GM12878 (cell line): Measurements from ENCODE around the gene BUB1. TPM values are rescaled to one million over a fixed set of nuclear protein-coding genes. Genes with fewer than 3 reads are reported as not detected.

ENCODE experiments used
- ATAC-seq: fragments of 200-7000 bp; cut with Tn5 transposase; 3 replicates; pipeline ENCODE4 v1.9.1; 2020; ENCODE audit warnings: mild to moderate bottlenecking, moderate library complexity
- BruUV-seq: library from RNA; stranded (reverse); fragments of 400-500 nt; replicated peaks from 2 replicates; lab custom pipeline; 2021; lab: Mats Ljungman, UMichigan
- CTCF ChIA-PET: fragments of 300-600 bp; sonication (Branson Sonifier 250); formaldehyde crosslinking; extraction: SDS; loops from one replicate; lab custom pipeline; 2021; ENCODE audit warnings: inconsistent platforms; lab: Yijun Ruan, JAX
- POLR2A ChIA-PET: fragments of 350-600 bp; formaldehyde crosslinking; extraction: SDS; loops from one replicate; lab custom pipeline; 2021; ENCODE audit warnings: inconsistent platforms; lab: Charles Lee
- RAD21 ChIA-PET: fragments of 300-600 bp; sonication (Branson Sonifier 250); formaldehyde crosslinking; loops from one replicate; lab custom pipeline; 2023; ENCODE audit warnings: antibody characterized with exemption; ENCODE audit not compliant: unreplicated experiment; lab: Charles Lee
- SMC1A ChIA-PET: fragments of 300-600 bp; sonication (Branson Sonifier 250); formaldehyde crosslinking; loops from one replicate; lab custom pipeline; 2023; ENCODE audit not compliant: unreplicated experiment, uncharacterized antibody; lab: Charles Lee
- DNase-seq: peaks from one replicate; pipeline ENCODE4 v3.0.0-alpha.2; 2011; ENCODE audit warnings: low read depth, low spot score
- FAIRE-seq: peaks from 3 replicates; lab custom pipeline; 2011; peaks lifted over from hg19 to GRCh38; lab: Jason Lieb, UNC
- H2AFZ ChIP-seq: 2 replicates; pipeline ENCODE4 v1.6.0; 2011; ENCODE audit warnings: low read depth, low read length, control low read depth; ENCODE audit not compliant: control insufficient read depth
- H3K27ac ChIP-seq: 2 replicates; pipeline ENCODE4 v1.5.1; 2011; ENCODE audit warnings: control low read depth; ENCODE audit not compliant: control insufficient read depth, insufficient read depth
- H3K27me3 ChIP-seq, 2 experiments: replicated peaks in 1 of 2; 2 replicates each; pipeline versions ENCODE4 v1.6.0 to v1.6.1; 2011; ENCODE audit warnings: low read length in 1 of 2; ENCODE audit not compliant: control insufficient read depth in 2 of 2, insufficient read depth in 2 of 2
- H3K36me3 ChIP-seq, 2 experiments: 2 replicates each; pipeline ENCODE4 v1.5.1; 2011; ENCODE audit warnings: low read length in 1 of 2; ENCODE audit not compliant: control insufficient read depth in 2 of 2, insufficient read depth in 2 of 2
- H3K4me1 ChIP-seq: 2 replicates; pipeline ENCODE4 v1.6.1; 2011; ENCODE audit warnings: mild to moderate bottlenecking, low read length, moderate library complexity, mixed read lengths; ENCODE audit not compliant: control insufficient read depth, insufficient read depth
- H3K4me2 ChIP-seq: 2 replicates; pipeline ENCODE4 v1.6.0; 2011; ENCODE audit warnings: control low read depth; ENCODE audit not compliant: control insufficient read depth, insufficient read depth
- H3K4me3 ChIP-seq: fragments of 200-600 bp; sonication (generic); 2 replicates; pipeline ENCODE4 v1.5.1; 2016
- H3K79me2 ChIP-seq: 2 replicates; pipeline ENCODE4 v1.6.0; 2011; ENCODE audit warnings: low read length; ENCODE audit not compliant: control insufficient read depth, insufficient read depth
- H3K9ac ChIP-seq: 2 replicates; pipeline ENCODE4 v1.8.0; 2011; ENCODE audit warnings: low read length, control low read depth, mixed read lengths; ENCODE audit not compliant: control insufficient read depth, insufficient read depth
- H3K9me3 ChIP-seq: replicated peaks from 3 replicates; pipeline ENCODE4 v1.5.1; 2011; ENCODE audit warnings: mild to moderate bottlenecking, low read length; ENCODE audit not compliant: control insufficient read depth, insufficient read depth
- H4K20me1 ChIP-seq: 2 replicates; pipeline ENCODE4 v1.6.0; 2011; ENCODE audit not compliant: control insufficient read depth, insufficient read depth
- CEBPZ ChIP-seq: fragments of 150-350 bp; IDR thresholded peaks from 2 replicates; pipeline ENCODE4 v1.6.1; 2016; ENCODE audit warnings: low read depth, low read length
- CHD2 ChIP-seq: IDR thresholded peaks from 2 replicates; pipeline ENCODE4 v1.6.1; 2011; ENCODE audit warnings: low read depth, low read length, improper control_type of control experiment, borderline replicate concordance
- CTCF ChIP-seq, 3 experiments: IDR thresholded peaks in 2 of 3; conservative IDR thresholded peaks in 1 of 3; 2 replicates each; pipeline ENCODE4 v1.5.1; 2011; ENCODE audit warnings: low read depth in 3 of 3, low read length in 3 of 3, mild to moderate bottlenecking in 3 of 3, control low read depth in 2 of 3, moderate library complexity in 2 of 3, inconsistent platforms in 1 of 3, mixed read lengths in 1 of 3; ENCODE audit not compliant: control insufficient read depth in 2 of 3, insufficient read depth in 1 of 3; ENCODE audit errors: extremely low read depth in 1 of 3
- MAX ChIP-seq: IDR thresholded peaks from 2 replicates; pipeline ENCODE4 v1.6.1; 2012; ENCODE audit warnings: low read depth, low read length, improper control_type of control experiment
- RAD21 ChIP-seq: IDR thresholded peaks from 2 replicates; pipeline ENCODE4 v1.6.1; 2011; ENCODE audit warnings: mild to moderate bottlenecking, low read depth, low read length, moderate library complexity; ENCODE audit not compliant: insufficient read depth
- TAF1 ChIP-seq: IDR thresholded peaks from 2 replicates; pipeline ENCODE4 v1.6.1; 2011; ENCODE audit warnings: mild to moderate bottlenecking, low read depth, low read length, borderline replicate concordance
- WGBS: methylation state at CpG from one replicate; pipeline ENCODE4 v1.1.6; 2016; ENCODE audit warnings: low lambda C conversion rate; ENCODE audit not compliant: insufficient replicate concordance, insufficient coverage; ENCODE audit errors: missing lambda C conversion rate; 5-methylcytosine and 5-hydroxymethylcytosine counted together
- in situ Hi-C: fragments of 300-500 bp; cut with MboI; formaldehyde crosslinking; loops from 9 replicates; pipeline ENCODE4 v1.14.3; 2018; ENCODE audit warnings: mixed read lengths
- intact Hi-C: fragments of 100-400 bp; cut with micrococcal nuclease; formaldehyde crosslinking; loops from one replicate; pipeline ENCODE4 v1.14.2; 2022; ENCODE audit not compliant: unreplicated experiment
- polyA plus RNA-seq, 11 experiments: library from polyadenylated mRNA; depleted of rRNA in 4 of 11; unstranded in 6 of 11; stranded (reverse) in 5 of 11; fragments of >200 nt; fragmentation: Nextera tagmentation in 4 of 11; fragmentation: Illumina TruSeq in 1 of 11; extraction: Ambion mirVana in 4 of 11; extraction: Trizol in 1 of 11; gene quantifications; 1 replicate in 1 of 11; 2 replicates in 10 of 11; pipeline versions ENCODE4 v1.2.1 to v1.2.3, GENCODE V29; 2011 to 2016; ENCODE audit warnings: inconsistent platforms in 2 of 11, missing spikeins in 2 of 11, low read depth in 1 of 11
- total RNA-seq, 4 experiments: library from RNA; depleted of rRNA in 3 of 4; stranded (reverse); fragments of >200 nt in 3 of 4; fragmentation: Illumina TruSeq in 1 of 4; extraction: Trizol in 1 of 4; gene quantifications; 2 replicates each; pipeline versions ENCODE4 v1.2.1 to v1.2.3, GENCODE V29; 2013 to 2021

Gene BUB1
- total and polyA plus RNA-seq, 10 of the 15 experiments (the other 5 are each of a cell fraction or from before 2014, with no cell fraction given) = 52.4 to 142 (median 88.9) TPM

GRCh38 chr2:110682872-110683271, 5.0 kb upstream of the BUB1 start:
- RAD21 ChIA-PET = interaction anchor here (0.6 to 1.5 kb wide), 2 partner anchors 11 to 12 kb away, joined by 3 to 4 read pairs; no protein-coding TSS in a partner anchor
- POLR2A ChIA-PET = no interaction called here
- in situ Hi-C loops = loop anchor here (10.0 kb wide), 1 partner anchor 62 kb away; no protein-coding TSS in a partner anchor

More at GRCh38 chr2:110682872-110683271, 5.0 kb upstream of the BUB1 start:
- no TSS peak for BruUV-seq
- SMC1A ChIA-PET = interaction anchor here (0.6 to 17.1 kb wide), 4 partner anchors 11 to 68 kb away, joined by 3 to 251 read pairs (median 4); no protein-coding TSS in a partner anchor
- intact Hi-C loops = no loop called here
- no peaks in the 10 kb centered on the region for H4K20me1 ChIP-seq
- peaks cover 4% of the 10 kb centered on the region for H3K79me2 ChIP-seq
- TF ChIP-seq RAD21 (no peak), CEBPZ (no peak), CHD2 (no peak), TAF1 (no peak), MAX (no peak), CTCF (IDR thresholded peaks at IDR 0.05 in 2 of 3, conservative IDR thresholded peaks at IDR 0.05 in 1 of 3; ENCODE audit: control insufficient read depth in 2 of 3, extremely low read depth in 1 of 3, insufficient read depth in 1 of 3, low read depth in 3 of 3, low read length in 3 of 3) (no peak)
- TF ChIP-seq, all 136 proteins: peak for 0
- no peak overlapping the region for H2AFZ ChIP-seq
- FAIRE-seq = no peak
- ATAC-seq = no peak
- DNase-seq = no peak
- H3K27me3 ChIP-seq = no peaks in the 10 kb centered on the region
- H3K9ac ChIP-seq = no peak overlapping the region
- H3K9me3 ChIP-seq = peaks cover 2% of the 10 kb centered on the region; the same call in 2 of the 3 replicates
- H3K4me1 ChIP-seq = no peaks in the 10 kb centered on the region
- no peaks in the 10 kb centered on the region for H3K36me3 ChIP-seq
- 100% methylated on average over 1 of the region's 1 CpG for WGBS
- no peak overlapping the region for H3K27ac ChIP-seq
- CTCF ChIA-PET = no interaction called here
- H3K4me3 ChIP-seq = no peak overlapping the region
- no peak overlapping the region for H3K4me2 ChIP-seq
